NAMALWA (cell line): Measurements from ENCODE around the gene HDAC8.
"Not testable (repeated sequence)": the region's sequence is repeated elsewhere in the genome, so short reads cannot be mapped to it uniquely, and the experiment has no call there.

Experiments used
- DNase-seq: peaks from one replicate; pipeline ENCODE4 v3.0.0-alpha.2; 2015; ENCODE audit warnings: low spot score

The HDAC8 gene

GRCh38 chrX:72572248-72573157 is at the start of gene HDAC8:
TSS of gene HDAC8 (minus strand) at chrX:72572843. CDS start at chrX:72572761, 82 bp downstream.
- peak; percentile 83 for DNase-seq

DNA sequence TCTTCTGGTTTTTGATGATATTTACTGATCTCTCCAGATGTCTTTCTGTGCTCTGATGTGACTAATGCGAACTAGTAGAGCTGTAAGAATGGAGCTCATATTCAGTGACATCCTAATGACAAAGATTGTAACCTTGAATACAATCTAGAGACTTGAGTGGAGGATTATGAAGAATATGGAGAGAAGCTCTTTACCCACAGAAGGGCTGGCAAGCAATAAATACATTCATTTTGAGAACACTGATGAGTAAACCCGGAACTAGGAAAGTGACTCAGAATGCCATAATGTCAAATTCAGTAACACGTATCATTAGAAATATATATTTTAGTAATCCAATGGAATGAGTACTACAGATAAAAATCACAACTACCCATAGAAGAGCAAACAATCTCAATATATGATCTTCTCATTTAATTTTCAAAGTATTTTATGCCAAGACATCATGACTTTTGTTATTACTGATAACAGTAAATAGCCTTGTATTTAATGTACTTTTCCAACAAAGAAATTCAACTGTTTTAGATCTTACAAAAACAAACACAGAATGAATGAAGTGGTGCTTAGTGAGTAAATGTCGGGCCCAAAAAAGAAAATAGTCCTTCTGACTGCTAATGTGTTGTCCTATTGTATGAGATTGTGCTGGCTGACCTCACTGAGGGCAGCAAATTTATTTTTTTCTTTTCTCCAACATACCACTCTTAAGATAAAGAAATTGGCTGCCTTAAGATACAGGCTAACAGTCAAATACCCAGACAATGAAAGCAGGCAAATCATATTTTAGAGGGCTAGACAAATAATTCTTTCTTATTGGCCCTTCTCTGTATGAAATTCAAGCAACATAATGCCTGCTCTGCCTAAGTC is 49.2 kb upstream of the HDAC8 start:
- no peak for DNase-seq

DNA sequence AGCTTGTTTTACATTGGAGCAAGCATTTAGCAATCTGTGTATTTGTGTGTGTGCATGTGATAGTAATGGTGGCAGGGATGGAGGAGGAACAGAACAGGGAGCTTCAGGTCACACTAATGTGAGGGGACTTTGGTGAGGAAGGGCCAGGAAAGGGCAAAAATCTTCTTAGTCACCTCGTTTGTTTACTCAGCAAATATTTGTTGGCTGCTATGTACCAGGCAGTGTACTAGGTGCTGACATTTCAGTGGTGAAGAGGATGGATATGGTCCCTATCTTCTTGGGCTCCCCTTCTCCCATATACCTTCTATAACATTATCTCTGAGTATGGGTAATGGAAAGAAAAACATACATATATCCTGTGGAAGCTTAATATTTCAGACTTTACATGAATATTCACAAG is 48.5 kb upstream of the HDAC8 start:
- DNase-seq, result no peak

DNA sequence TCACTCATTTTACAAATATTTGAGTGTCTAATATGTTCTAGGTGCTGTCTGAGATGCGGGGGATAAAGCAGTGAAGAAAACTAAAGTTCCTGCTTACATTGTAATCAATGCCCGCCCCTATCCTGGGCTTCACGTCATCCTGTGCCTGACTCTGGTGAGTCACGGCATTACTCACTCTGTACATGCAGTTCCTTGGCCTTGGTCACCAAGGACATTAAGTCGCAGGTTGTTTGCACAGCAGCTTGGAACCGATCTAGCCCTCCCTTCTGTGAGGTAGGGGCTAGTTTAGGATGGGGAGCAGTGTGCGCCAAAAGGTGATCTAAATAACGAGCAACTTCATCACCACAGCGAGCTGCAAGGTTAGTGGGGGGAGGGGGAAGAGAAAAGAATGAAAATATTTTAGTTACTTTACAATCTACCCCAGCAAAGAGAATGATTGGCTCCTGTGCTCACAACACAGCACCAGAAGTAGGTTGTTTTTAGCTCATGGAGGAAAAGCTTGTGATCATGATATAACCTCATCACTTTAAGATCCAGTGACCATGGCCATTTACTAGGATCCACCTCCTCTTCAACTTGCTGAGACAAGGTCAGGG is 48.0 kb upstream of the HDAC8 start:
- no peak for DNase-seq

DNA sequence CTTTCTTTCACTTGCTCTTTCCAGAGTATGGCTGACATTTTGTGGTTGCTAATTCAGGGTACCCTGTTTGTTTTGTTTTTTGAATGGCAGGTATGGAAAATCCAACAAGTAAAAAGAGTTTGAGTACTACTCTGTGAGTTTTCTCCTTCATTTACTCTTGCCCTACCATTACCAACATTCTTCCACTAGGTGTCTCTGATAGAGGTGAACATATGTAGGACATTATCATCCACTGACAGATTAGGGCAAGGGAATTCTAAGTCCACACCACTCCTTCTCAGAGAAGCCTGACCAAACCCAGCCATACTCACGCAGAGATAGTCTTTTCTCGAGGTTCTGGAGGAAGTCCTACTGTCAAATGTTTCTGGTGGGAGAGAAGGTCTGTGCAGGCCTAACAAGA is 36.7 kb upstream of the HDAC8 start:
- DNase-seq, result peak; percentile 12

DNA sequence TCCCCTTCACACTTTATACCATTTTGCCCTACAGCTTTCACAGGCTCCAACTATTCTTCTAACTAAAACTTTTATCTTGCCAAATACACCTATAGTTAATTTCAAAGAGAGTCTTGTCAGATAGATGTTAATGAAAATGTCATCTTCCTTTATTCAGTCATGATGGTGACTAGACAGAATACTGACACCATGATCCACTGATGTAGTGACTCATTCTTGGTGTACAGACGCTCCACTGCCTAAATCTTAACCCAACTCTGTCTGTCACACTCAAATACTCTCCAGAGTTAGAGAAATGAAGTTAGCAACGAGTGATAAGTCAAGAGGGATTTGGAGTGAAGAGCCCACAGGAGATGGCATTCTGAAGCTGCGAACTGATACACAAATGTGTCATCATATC is 32.1 kb upstream of the HDAC8 start:
- no peak for DNase-seq

DNA sequence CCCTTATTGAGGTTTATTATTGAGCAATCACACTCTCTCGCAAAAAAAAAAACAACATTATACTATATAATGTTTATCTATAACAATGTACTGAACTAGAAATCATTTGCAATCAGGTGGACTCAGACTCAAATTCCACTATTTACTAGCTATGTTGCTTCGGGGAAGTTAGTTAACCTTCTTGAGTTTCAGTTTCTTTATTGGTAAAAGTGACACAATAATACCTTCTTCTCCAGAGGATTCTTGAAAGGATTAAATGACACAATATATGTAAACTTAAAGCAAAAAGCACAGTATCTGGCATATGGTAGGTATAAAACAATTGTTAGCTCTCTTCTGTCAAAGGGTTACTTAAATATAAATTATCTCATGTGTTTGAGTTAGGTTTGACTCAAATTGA is 31.5 kb upstream of the HDAC8 start:
- no peak for DNase-seq

DNA sequence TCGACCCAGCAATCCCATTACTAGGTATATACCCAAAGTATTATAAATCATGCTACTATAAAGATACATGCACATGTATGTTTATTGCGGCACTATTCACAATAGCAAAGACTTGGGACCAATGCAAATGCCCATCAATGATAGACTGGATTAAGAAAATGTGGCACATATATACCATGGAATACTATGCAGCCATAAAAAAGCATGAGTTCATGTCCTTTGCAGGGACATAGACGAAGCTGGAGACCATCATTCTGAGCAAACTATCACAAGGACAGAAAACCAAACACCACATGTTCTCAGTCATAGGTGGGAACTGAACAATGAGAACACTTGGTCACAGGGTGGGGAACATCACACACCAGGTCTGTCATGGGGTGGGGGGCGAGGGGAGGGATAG is 18.4 kb upstream of the HDAC8 start:
- not testable (repeated sequence) for DNase-seq

GRCh38 chrX:72584163-72584562 is 11.5 kb upstream of the HDAC8 start:
- no peak for DNase-seq

DNA sequence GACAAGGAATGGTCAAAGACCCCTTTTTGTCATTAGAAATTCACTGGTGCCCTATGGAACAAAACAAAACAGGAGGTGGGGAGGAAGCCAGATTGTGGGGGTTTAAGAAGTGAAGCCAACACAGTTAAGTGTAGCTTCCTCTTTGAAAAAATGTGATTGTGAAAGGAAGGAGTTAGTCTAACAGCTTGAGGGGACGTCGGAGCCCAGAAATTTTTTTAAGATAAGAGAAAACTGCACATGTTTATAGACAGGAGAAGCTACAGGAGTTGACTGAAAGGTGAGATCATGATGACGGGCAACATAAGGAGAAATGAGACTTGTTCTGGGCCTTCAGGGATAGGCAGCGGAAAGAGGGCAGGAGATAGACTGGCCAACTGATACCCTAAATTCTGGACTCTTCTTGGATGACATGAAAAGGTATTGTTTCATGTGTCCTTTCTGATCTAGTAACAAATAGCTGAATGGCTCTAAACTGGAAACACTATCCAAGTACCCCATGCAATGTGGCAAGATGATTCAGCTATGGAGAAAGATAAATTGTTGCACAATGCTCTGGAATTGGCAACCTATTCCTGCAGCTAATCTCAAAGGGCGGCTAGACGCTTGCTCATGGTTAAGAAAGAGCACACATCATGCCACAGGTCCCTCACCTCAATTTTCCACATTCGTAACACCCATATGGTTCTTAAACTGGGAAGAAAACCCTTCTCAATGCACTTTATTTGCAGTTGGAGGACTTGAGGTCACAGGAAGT is 3.7 kb upstream of the HDAC8 start:
- DNase-seq, result no peak

DNA sequence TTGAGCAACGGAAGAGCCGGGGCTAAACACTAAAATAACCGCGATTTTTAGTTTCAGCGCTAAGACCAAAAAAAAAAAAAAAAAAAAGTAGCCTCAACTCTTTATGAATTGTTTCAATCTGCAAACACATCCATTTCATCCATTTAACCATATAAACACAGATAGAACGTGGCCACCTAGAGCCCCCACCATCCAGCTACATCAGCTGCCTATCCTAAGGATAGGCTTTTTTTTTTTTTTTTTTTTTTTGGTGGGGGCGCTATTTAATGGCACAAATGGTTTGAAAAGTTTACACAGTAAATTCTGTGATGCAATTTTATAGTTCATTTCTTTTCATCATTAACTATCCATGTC is 492 bp upstream of the HDAC8 start:
- no peak for DNase-seq

- DNase-seq, result no peak
Observed at GRCh38 chrX:72569786-72570185, 2.9 kb downstream of the HDAC8 start.

- DNase-seq, result no peak
Observed at GRCh38 chrX:72568406-72569092, 4.1 kb downstream of the HDAC8 start.

DNA sequence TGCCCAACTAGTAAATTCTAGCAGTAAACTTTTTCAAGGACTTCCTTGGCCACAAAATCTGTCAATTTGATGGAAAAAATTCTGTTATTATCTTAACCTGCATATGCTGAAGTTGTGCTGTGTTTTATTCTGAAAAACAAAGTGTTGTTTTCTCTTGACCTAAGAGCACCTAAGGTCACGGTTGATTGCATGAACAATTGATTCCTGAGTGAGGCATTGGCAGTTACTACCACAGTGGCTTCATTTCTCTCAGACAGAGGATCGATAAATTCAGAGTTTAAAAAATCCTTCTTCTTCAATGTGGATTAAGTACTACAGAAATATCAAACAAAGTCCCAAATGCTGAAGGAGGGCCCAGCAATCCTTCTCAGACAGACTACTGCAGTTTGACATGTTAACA is 6.2 kb downstream of the HDAC8 start:
- DNase-seq, result no peak

- DNase-seq, result not testable (repeated sequence)
Observed at GRCh38 chrX:72559655-72560054, 13.0 kb downstream of the HDAC8 start.

GRCh38 chrX:72554448-72555140 is 18.0 kb downstream of the HDAC8 start:
- DNase-seq, result peak; percentile 0

DNA sequence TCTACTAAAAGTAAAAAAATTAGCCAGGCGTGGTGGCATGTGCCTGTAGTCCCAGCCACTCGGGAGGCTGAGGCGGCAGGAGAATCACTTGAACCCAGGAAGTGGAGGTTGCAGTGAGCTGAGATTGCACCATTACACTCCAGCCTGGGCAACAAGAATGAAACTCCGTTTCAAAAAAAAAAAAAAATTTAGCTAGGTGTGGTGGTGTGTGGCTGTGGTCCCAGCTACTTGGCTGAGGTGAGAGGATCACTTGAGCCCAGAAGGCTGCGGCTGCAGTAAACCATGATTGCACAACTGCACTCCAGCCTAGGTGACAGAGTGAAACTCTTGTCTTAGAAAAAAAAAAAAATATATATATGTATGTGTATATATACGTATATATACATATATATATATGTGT is 20.2 kb downstream of the HDAC8 start:
- not testable (repeated sequence) for DNase-seq

DNA sequence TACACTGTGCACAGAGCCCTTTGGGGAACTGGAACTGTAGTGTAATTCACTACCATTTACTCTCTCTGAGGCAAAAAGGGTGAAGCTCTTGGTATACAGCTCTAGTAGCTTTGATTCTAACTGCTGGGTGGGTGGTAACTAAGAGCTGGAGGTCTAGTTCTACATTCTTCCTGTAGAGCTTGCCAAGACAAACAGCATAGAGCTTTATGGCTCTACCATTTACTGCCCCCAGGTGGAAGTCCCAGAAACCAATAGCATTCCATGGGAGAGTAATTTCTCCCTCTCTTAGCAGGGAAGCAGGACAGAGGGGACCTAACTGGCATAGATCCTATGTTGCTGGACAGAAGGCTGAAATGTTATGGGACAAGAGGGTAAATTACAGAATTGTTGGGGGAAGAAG is 26.7 kb downstream of the HDAC8 start:
- DNase-seq, result no peak

DNA sequence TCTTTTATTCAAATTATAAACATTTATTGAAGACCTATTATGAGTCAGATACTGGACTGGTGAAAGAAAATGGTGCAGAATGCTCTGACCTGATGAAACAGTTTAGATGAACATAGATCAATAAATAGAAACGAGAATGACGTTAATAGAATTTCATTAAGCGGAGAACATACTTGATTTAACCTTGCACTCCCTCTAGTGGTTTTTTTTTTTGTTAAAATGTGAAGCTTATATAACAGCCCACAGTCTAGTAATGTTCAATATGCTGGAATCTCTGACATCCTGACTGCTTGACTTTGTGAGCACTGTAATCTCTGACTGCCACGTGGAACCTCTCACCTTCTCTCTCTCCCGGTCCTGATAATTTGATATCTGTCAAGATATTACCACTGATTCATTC is 32.3 kb downstream of the HDAC8 start:
- DNase-seq, result peak; percentile 37

DNA sequence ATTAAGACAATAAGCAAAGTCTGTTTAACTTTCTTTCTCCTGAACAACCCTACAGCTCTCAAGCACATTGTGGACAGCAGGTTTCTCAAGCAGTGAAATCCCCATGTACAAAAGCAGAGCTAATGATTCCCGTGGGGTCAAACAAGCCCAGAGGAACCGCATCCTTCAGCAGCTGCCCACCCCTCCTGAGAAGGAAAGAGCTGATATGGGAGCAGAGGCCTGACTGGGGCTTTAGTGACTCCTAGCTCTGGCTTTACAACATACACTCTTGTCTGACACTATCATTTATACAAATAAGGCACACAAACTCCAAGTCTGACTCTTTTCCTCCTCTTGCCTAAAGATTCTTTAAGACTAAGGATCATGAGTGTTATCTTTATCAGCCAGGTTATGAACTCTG is 32.8 kb downstream of the HDAC8 start:
- DNase-seq, result no peak

GRCh38 chrX:72536542-72536941 is 36.1 kb downstream of the HDAC8 start:
- DNase-seq, result no peak
